GM23338 (cell line): ENCODE measurements around the gene TOX2.

Source experiments
- EZH2 ChIP-seq: fragments of 200-600 bp; sonication (generic); IDR thresholded peaks from one replicate; pipeline ENCODE4 v1.8.0; 2017; ENCODE audit warnings: antibody characterized with exemption, mild to moderate bottlenecking, low read depth; ENCODE audit not compliant: unreplicated experiment
- JUNB ChIP-seq: IDR thresholded peaks from one replicate; pipeline ENCODE4 v1.6.1; 2016; ENCODE audit warnings: antibody characterized with exemption; ENCODE audit not compliant: unreplicated experiment
- POLR2AphosphoS5 ChIP-seq: IDR thresholded peaks from 2 replicates; pipeline ENCODE4 v1.6.1; 2016; ENCODE audit warnings: antibody characterized with exemption, low read depth
- ZNF114 ChIP-seq: fragments of 250-450 bp; sonication (Bioruptor Pico); IDR thresholded peaks from 2 replicates; pipeline ENCODE4 v1.5.0; 2020; ENCODE audit warnings: mild to moderate bottlenecking, moderate library complexity
- TF ChIP-seq, protein P1 (sequence below), 2 experiments: fragments of 200-600 bp in 1 of 2; sonication (generic) in 1 of 2; conservative IDR thresholded peaks; 2 replicates each; pipeline versions ENCODE4 v1.5.1 to v1.6.1; 2016 to 2017; ENCODE audit warnings: antibody characterized with exemption in 2 of 2, low read depth in 2 of 2, mild to moderate bottlenecking in 2 of 2, moderate library complexity in 1 of 2
- TF ChIP-seq, protein P2 (sequence below): IDR thresholded peaks from one replicate; pipeline ENCODE4 v1.6.1; 2018; ENCODE audit warnings: antibody characterized with exemption; ENCODE audit not compliant: unreplicated experiment

DNA sequence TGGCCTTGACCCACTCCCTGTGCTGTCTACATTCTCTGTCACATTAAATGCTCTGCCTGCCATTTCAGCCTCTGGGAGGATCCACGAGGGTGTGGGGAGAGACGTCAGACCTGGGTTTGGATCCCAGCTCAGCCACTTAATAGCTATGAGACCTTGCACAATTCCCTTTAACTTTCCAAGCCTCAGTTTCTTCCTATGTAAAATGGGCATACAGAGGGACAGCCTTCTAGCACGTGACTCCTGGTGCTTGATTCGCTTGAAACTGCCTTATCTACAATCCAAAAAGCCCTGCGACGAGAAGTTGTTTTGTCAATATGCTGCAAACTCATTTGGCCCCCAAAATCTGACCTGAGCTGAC is 40.0 kb downstream of the TOX2 start:
- TF ChIP-seq, protein P1, sequence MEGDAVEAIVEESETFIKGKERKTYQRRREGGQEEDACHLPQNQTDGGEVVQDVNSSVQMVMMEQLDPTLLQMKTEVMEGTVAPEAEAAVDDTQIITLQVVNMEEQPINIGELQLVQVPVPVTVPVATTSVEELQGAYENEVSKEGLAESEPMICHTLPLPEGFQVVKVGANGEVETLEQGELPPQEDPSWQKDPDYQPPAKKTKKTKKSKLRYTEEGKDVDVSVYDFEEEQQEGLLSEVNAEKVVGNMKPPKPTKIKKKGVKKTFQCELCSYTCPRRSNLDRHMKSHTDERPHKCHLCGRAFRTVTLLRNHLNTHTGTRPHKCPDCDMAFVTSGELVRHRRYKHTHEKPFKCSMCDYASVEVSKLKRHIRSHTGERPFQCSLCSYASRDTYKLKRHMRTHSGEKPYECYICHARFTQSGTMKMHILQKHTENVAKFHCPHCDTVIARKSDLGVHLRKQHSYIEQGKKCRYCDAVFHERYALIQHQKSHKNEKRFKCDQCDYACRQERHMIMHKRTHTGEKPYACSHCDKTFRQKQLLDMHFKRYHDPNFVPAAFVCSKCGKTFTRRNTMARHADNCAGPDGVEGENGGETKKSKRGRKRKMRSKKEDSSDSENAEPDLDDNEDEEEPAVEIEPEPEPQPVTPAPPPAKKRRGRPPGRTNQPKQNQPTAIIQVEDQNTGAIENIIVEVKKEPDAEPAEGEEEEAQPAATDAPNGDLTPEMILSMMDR (conservative IDR thresholded peaks at IDR 0.05; ENCODE audit: low read depth in 2 of 2): no peak
- TF ChIP-seq JUNB (no peak), EZH2 (no peak), ZNF114 (CRISPR knock-in tag) (no peak), POLR2AphosphoS5 (no peak)
- TF ChIP-seq, protein P2, sequence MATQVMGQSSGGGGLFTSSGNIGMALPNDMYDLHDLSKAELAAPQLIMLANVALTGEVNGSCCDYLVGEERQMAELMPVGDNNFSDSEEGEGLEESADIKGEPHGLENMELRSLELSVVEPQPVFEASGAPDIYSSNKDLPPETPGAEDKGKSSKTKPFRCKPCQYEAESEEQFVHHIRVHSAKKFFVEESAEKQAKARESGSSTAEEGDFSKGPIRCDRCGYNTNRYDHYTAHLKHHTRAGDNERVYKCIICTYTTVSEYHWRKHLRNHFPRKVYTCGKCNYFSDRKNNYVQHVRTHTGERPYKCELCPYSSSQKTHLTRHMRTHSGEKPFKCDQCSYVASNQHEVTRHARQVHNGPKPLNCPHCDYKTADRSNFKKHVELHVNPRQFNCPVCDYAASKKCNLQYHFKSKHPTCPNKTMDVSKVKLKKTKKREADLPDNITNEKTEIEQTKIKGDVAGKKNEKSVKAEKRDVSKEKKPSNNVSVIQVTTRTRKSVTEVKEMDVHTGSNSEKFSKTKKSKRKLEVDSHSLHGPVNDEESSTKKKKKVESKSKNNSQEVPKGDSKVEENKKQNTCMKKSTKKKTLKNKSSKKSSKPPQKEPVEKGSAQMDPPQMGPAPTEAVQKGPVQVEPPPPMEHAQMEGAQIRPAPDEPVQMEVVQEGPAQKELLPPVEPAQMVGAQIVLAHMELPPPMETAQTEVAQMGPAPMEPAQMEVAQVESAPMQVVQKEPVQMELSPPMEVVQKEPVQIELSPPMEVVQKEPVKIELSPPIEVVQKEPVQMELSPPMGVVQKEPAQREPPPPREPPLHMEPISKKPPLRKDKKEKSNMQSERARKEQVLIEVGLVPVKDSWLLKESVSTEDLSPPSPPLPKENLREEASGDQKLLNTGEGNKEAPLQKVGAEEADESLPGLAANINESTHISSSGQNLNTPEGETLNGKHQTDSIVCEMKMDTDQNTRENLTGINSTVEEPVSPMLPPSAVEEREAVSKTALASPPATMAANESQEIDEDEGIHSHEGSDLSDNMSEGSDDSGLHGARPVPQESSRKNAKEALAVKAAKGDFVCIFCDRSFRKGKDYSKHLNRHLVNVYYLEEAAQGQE: no peak
